GM12892 (cell line): ENCODE results near the gene MAST3.

Experiments
- POLR2A ChIP-seq: IDR thresholded peaks from 2 replicates; pipeline ENCODE4 v1.6.1; 2011; ENCODE audit warnings: low read depth, low read length, control low read depth
- POLR2AphosphoS5 ChIP-seq: IDR thresholded peaks from 2 replicates; pipeline ENCODE4 v1.6.1; 2011; ENCODE audit warnings: low read depth, low read length, control low read depth
- TAF1 ChIP-seq: IDR thresholded peaks from 2 replicates; pipeline ENCODE4 v1.6.1; 2011; ENCODE audit warnings: low read depth, mild to moderate bottlenecking, control low read depth, low read length, borderline replicate concordance

DNA sequence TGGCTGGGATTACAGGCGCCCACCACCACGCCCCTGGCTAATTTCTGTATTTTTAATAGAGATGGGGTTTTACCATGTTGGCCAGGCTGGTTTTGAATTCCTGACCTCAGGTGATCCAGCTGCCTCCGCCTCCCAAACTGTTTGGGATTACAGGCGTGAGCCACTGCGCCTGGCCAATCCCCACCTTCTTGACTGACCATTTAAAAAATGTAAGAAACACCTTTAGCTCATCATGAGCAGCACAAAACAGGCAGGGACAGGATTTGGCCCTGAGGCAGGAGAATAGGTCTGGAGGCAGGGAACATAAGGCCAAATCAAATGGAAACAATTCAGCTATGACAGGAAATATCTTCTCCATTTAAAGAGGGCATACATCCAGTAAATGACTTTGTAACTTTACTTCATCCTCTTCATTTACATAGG, 94.1 kb downstream of the MAST3 start:
- TF ChIP-seq POLR2A, result no peak
- no peak for TF ChIP-seq POLR2AphosphoS5
- TF ChIP-seq TAF1, result no peak
